GM23338 (cell line): ENCODE results near the gene KMT2C. TPM values are rescaled to one million over a fixed set of nuclear protein-coding genes. Genes with fewer than 3 reads are reported as not detected.
A peak's percentile ranks its signal among the peaks of the same experiment; 100 is the strongest.
"Not testable (repeated sequence)": the region's sequence is repeated elsewhere in the genome, so short reads cannot be mapped to it uniquely, and the experiment has no call there.

ENCODE experiments used
- ATAC-seq: fragments of 200-7000 bp; cut with Tn5 transposase; 3 replicates; pipeline ENCODE4 v1.9.1; 2020
- DNase-seq: peaks from one replicate; pipeline ENCODE4 v3.0.0-alpha.2; 2015; ENCODE audit warnings: low spot score
- H2AFZ ChIP-seq: fragments of 200-600 bp; sonication (generic); 2 replicates; pipeline ENCODE4 v1.8.0; 2016; ENCODE audit warnings: antibody characterized with exemption, mild to moderate bottlenecking, moderate library complexity
- H3F3A ChIP-seq: fragments of 200-600 bp; sonication (generic); replicated peaks from 2 replicates; pipeline ENCODE4 v1.8.0; 2017; ENCODE audit warnings: antibody characterized with exemption, mixed run types, low read depth
- H3K27ac ChIP-seq: fragments of 200-600 bp; sonication (generic); 2 replicates; pipeline ENCODE4 v1.6.1; 2016; ENCODE audit warnings: low read depth
- H3K27me3 ChIP-seq: fragments of 200-600 bp; sonication (generic); 2 replicates; pipeline ENCODE4 v1.8.0; 2016; ENCODE audit warnings: mild to moderate bottlenecking, mixed run types, moderate library complexity; ENCODE audit not compliant: insufficient read depth
- H3K36me3 ChIP-seq: fragments of 200-600 bp; sonication (generic); 2 replicates; pipeline ENCODE4 v1.8.0; 2016; ENCODE audit warnings: mild to moderate bottlenecking; ENCODE audit not compliant: insufficient read depth
- H3K4me1 ChIP-seq: fragments of 200-600 bp; sonication (generic); 2 replicates; pipeline ENCODE4 v1.8.0; 2016; ENCODE audit warnings: mild to moderate bottlenecking, moderate library complexity; ENCODE audit not compliant: insufficient read depth
- H3K4me2 ChIP-seq: fragments of 200-600 bp; sonication (generic); 2 replicates; pipeline ENCODE4 v1.7.1; 2017; ENCODE audit warnings: mixed run types
- H3K4me3 ChIP-seq: fragments of 200-600 bp; sonication (generic); 2 replicates; pipeline ENCODE4 v1.6.1; 2016; ENCODE audit warnings: mixed run types
- H3K79me2 ChIP-seq: fragments of 200-600 bp; sonication (generic); replicated peaks from 2 replicates; pipeline ENCODE4 v1.8.0; 2017; ENCODE audit warnings: mild to moderate bottlenecking; ENCODE audit not compliant: insufficient read depth
- H3K9me2 ChIP-seq: fragments of 200-600 bp; sonication (generic); 2 replicates; pipeline ENCODE4 v1.8.0; 2017; ENCODE audit not compliant: insufficient read depth
- H4K20me1 ChIP-seq: fragments of 200-600 bp; sonication (generic); replicated peaks from 2 replicates; pipeline ENCODE4 v1.8.0; 2017; ENCODE audit warnings: mild to moderate bottlenecking; ENCODE audit not compliant: insufficient read depth
- H3K27ac Mint-ChIP-seq: 2 replicates; pipeline ENCODE4 v1.8.0; 2020; ENCODE audit warnings: inconsistent platforms, mild to moderate bottlenecking, moderate library complexity, mixed read lengths
- H3K27me3 Mint-ChIP-seq: 3 replicates; pipeline ENCODE4 v1.8.0; 2022; ENCODE audit warnings: low read depth, mild to moderate bottlenecking, moderate library complexity, mixed read lengths, inconsistent platforms; ENCODE audit not compliant: insufficient read depth, poor library complexity
- H3K36me3 Mint-ChIP-seq: 3 replicates; pipeline ENCODE4 v1.8.0; 2021; ENCODE audit warnings: low read depth, mild to moderate bottlenecking, inconsistent platforms, moderate library complexity, mixed read lengths
- H3K4me1 Mint-ChIP-seq: 3 replicates; pipeline ENCODE4 v1.8.0; 2020; ENCODE audit warnings: mild to moderate bottlenecking, inconsistent platforms, mixed read lengths
- H3K4me3 Mint-ChIP-seq: 3 replicates; pipeline ENCODE4 v1.8.0; 2021; ENCODE audit warnings: moderate library complexity, mild to moderate bottlenecking, inconsistent platforms, mixed read lengths
- H3K9me3 Mint-ChIP-seq: 3 replicates; pipeline ENCODE4 v1.8.0; 2020; ENCODE audit warnings: moderate library complexity, mild to moderate bottlenecking, inconsistent platforms, mixed read lengths
- CREB1 ChIP-seq: fragments of 250-450 bp; sonication (Bioruptor Pico); IDR thresholded peaks from 2 replicates; pipeline ENCODE4 v1.5.0; 2020; ENCODE audit warnings: low read depth, mild to moderate bottlenecking, moderate library complexity
- EZH2 ChIP-seq: fragments of 200-600 bp; sonication (generic); IDR thresholded peaks from one replicate; pipeline ENCODE4 v1.8.0; 2017; ENCODE audit warnings: antibody characterized with exemption, mild to moderate bottlenecking, low read depth; ENCODE audit not compliant: unreplicated experiment
- JUNB ChIP-seq: IDR thresholded peaks from one replicate; pipeline ENCODE4 v1.6.1; 2016; ENCODE audit warnings: antibody characterized with exemption; ENCODE audit not compliant: unreplicated experiment
- POLR2AphosphoS5 ChIP-seq: IDR thresholded peaks from 2 replicates; pipeline ENCODE4 v1.6.1; 2016; ENCODE audit warnings: antibody characterized with exemption, low read depth
- REST ChIP-seq: IDR thresholded peaks from one replicate; pipeline ENCODE4 v1.6.1; 2018; ENCODE audit warnings: antibody characterized with exemption; ENCODE audit not compliant: unreplicated experiment
- STAT1 ChIP-seq: IDR thresholded peaks from one replicate; pipeline ENCODE4 v1.6.1; 2016; ENCODE audit warnings: antibody characterized with exemption; ENCODE audit not compliant: unreplicated experiment
- ZNF114 ChIP-seq: fragments of 250-450 bp; sonication (Bioruptor Pico); IDR thresholded peaks from 2 replicates; pipeline ENCODE4 v1.5.0; 2020; ENCODE audit warnings: mild to moderate bottlenecking, moderate library complexity
- ZNF462 ChIP-seq: fragments of 250-450 bp; sonication (Bioruptor Pico); IDR thresholded peaks from 2 replicates; pipeline ENCODE4 v1.5.0; 2020; ENCODE audit warnings: mild to moderate bottlenecking, moderate library complexity
- polyA plus RNA-seq: library from polyadenylated mRNA; unstranded; fragments of >200 nt; fragmentation: Nextera tagmentation; extraction: Ambion mirVana; gene quantifications from 2 replicates; pipeline ENCODE4 v1.2.1, GENCODE V29; 2016
- total RNA-seq: library from RNA; depleted of rRNA; stranded (reverse); fragments of >200 nt; shearing (Covaris generic); gene quantifications from 2 replicates; pipeline ENCODE4 v1.2.3, GENCODE V29; 2014
- TF ChIP-seq, protein P1 (sequence below), 2 experiments: fragments of 200-600 bp in 1 of 2; sonication (generic) in 1 of 2; conservative IDR thresholded peaks; 2 replicates each; pipeline versions ENCODE4 v1.5.1 to v1.6.1; 2016 to 2017; ENCODE audit warnings: antibody characterized with exemption in 2 of 2, low read depth in 2 of 2, mild to moderate bottlenecking in 2 of 2, moderate library complexity in 1 of 2
- TF ChIP-seq, protein P2 (sequence below): IDR thresholded peaks from 2 replicates; pipeline ENCODE4 v1.6.1; 2016; ENCODE audit warnings: antibody characterized with exemption

KMT2C gene
- total and polyA plus RNA-seq, 2 experiments from 2014 or later, result 11.4 to 39.0 TPM

GRCh38 chr7:152432735-152433134 lies 3.1 kb downstream of the KMT2C start:
- H3K9me2 ChIP-seq, H3K9me3 Mint-ChIP-seq, H3K27ac ChIP-seq, H3K36me3 Mint-ChIP-seq, H3K27ac Mint-ChIP-seq, H3K4me3 Mint-ChIP-seq, H3F3A ChIP-seq, H2AFZ ChIP-seq, DNase-seq, ATAC-seq, H3K36me3 ChIP-seq: not testable (repeated sequence)
- Histone ChIP-seq H3K27me3 (peaks cover 21% of the 10 kb centered on the region), H4K20me1 (peaks cover 26% of the 10 kb centered on the region), H3K4me1 (peaks cover 51% of the 10 kb centered on the region), H3K4me2 (peak overlapping the region; percentile 97), H3K79me2 (peaks cover 71% of the 10 kb centered on the region), H3K4me3 (peak overlapping the region; percentile 87; the same call in 1 of the 2 replicates)
- Mint-ChIP-seq H3K27me3 (peaks cover 15% of the 10 kb centered on the region), H3K4me1 (peaks cover 37% of the 10 kb centered on the region)

- H3K36me3 Mint-ChIP-seq, result no peaks in the 10 kb centered on the region
- no peak overlapping the region for H3K4me3 ChIP-seq
- TF ChIP-seq, protein P1, sequence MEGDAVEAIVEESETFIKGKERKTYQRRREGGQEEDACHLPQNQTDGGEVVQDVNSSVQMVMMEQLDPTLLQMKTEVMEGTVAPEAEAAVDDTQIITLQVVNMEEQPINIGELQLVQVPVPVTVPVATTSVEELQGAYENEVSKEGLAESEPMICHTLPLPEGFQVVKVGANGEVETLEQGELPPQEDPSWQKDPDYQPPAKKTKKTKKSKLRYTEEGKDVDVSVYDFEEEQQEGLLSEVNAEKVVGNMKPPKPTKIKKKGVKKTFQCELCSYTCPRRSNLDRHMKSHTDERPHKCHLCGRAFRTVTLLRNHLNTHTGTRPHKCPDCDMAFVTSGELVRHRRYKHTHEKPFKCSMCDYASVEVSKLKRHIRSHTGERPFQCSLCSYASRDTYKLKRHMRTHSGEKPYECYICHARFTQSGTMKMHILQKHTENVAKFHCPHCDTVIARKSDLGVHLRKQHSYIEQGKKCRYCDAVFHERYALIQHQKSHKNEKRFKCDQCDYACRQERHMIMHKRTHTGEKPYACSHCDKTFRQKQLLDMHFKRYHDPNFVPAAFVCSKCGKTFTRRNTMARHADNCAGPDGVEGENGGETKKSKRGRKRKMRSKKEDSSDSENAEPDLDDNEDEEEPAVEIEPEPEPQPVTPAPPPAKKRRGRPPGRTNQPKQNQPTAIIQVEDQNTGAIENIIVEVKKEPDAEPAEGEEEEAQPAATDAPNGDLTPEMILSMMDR (conservative IDR thresholded peaks at IDR 0.05; ENCODE audit: low read depth in 2 of 2), result no peak
- TF ChIP-seq POLR2AphosphoS5, result no peak
- TF ChIP-seq ZNF462 (CRISPR knock-in tag), result no peak
- TF ChIP-seq ZNF114 (CRISPR knock-in tag), result no peak
- TF ChIP-seq EZH2, result no peak
- TF ChIP-seq REST, result no peak
- TF ChIP-seq CREB1, result no peak
- TF ChIP-seq STAT1, result no peak
- TF ChIP-seq, protein P2, sequence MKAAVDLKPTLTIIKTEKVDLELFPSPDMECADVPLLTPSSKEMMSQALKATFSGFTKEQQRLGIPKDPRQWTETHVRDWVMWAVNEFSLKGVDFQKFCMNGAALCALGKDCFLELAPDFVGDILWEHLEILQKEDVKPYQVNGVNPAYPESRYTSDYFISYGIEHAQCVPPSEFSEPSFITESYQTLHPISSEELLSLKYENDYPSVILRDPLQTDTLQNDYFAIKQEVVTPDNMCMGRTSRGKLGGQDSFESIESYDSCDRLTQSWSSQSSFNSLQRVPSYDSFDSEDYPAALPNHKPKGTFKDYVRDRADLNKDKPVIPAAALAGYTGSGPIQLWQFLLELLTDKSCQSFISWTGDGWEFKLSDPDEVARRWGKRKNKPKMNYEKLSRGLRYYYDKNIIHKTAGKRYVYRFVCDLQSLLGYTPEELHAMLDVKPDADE, result no peak
- TF ChIP-seq JUNB, result no peak
Measured at GRCh38 chr7:152430854-152431253, 4.9 kb downstream of the KMT2C start.

More at GRCh38 chr7:152430854-152431253, 4.9 kb downstream of the KMT2C start:
- Histone ChIP-seq H3K79me2 (peaks cover 90% of the 10 kb centered on the region), H3F3A (peaks cover 4% of the 10 kb centered on the region; the same call in 1 of the 2 replicates), H3K36me3 (no peaks in the 10 kb centered on the region), H3K27me3 (peaks cover 15% of the 10 kb centered on the region), H4K20me1 (peaks cover 36% of the 10 kb centered on the region), H3K4me1 (peaks cover 49% of the 10 kb centered on the region), H3K4me2 (no peak overlapping the region), H2AFZ (no peak overlapping the region), H3K9me2 (no peaks in the 10 kb centered on the region), H3K27ac (no peak overlapping the region)
- H3K27me3 Mint-ChIP-seq, result peaks cover 15% of the 10 kb centered on the region
- H3K9me3 Mint-ChIP-seq, result peaks cover 3% of the 10 kb centered on the region; the same call in 2 of the 3 replicates
- DNase-seq (no peak), ATAC-seq (no peak)
- no peak overlapping the region for H3K27ac Mint-ChIP-seq
- no peak overlapping the region for H3K4me3 Mint-ChIP-seq
- peaks cover 37% of the 10 kb centered on the region for H3K4me1 Mint-ChIP-seq
